Hepatic stellate cell (primary cell): Measurements from ENCODE around the gene RHBDD1.
A peak's percentile ranks its signal among the peaks of the same experiment; 100 is the strongest.

ENCODE experiments used
- DNase-seq: peaks from one replicate; pipeline ENCODE4 v3.0.0; 2011; ENCODE audit warnings: low spot score

The RHBDD1 gene

DNA sequence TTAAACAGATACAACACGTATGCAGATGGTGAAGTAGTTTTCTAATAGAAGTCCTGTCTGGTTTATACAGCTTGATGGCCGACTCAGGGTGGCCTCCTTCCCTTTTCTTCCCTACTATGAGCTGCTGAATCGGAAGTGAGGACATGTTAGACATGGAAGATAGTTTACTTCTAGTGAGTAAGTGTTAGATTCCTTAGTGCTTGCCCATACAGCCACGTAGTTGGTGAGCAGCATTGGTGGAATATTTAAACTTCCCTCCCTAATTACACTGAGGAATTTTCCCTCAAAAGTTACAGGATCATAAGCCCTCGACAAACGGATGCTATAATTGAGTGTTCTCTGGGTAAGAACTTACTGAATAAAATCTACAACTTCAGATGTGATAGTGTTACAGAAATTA lies 52.1 kb downstream of the RHBDD1 start:
- no peak for DNase-seq

DNA sequence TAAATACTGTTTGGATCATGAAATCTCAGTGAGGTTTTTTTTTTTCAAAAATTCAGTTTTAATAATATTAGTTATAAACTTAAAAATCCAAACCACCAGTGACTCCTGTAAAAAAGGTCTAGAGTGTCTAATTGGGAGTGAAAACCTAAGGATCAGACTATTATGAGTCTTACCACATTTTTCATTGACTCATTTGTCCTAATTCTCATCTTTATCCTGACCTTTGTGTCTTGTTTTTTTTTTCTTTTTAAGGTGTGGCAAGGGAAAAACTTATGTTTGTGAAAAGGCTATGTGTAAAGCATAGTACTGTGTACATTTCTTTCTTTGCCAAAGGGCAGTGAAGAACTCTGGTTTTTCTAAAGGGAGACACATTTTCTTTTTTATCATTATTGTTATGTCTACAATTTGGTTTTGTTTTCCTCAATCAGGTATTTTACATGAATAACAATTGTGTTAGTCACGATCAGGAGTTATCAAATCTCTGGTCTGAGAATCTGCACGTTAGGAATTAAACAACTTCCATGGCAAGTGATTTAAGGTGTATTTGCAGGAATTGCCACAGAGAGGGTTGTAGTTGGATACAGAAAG lies 52.6 kb downstream of the RHBDD1 start:
- DNase-seq = no peak

DNA sequence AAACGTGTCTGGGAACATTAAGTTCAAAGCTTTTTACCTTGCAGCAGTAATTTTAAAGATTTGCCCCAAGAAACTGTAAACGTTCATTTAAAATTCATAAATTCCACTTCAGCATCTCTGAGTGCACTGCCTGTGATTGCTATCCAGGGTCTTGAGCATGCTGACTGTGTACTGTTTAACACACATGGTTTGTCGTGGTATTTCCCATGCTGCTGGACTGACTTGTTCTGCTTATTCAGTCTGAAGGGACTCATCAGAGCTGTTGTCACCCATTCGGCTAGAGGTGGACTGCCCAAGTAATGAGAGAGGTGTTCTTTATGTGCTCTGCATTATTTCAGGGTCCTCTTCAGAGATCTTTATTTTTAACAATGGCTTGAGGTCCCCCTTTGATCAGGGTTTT lies 53.1 kb downstream of the RHBDD1 start:
- no peak for DNase-seq

DNA sequence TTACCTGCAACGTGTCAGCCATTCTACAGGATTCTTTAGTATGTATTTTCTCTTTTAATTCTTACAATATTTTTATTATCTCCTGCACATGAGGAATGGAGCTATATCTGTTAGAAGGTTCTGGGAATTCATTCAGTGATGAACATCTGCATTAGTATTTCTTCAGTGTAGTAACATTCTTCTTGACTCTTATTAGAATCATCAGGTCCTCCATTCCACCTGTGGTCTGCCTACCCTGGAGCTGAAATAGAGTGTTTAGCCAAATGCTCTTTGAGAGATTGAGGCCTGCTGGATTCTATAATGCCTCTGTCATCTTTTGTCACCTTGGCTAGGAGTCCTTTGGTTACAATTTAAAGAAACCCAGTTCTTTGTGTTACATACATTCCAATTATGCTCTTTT lies 54.4 kb downstream of the RHBDD1 start:
- no peak for DNase-seq

DNA sequence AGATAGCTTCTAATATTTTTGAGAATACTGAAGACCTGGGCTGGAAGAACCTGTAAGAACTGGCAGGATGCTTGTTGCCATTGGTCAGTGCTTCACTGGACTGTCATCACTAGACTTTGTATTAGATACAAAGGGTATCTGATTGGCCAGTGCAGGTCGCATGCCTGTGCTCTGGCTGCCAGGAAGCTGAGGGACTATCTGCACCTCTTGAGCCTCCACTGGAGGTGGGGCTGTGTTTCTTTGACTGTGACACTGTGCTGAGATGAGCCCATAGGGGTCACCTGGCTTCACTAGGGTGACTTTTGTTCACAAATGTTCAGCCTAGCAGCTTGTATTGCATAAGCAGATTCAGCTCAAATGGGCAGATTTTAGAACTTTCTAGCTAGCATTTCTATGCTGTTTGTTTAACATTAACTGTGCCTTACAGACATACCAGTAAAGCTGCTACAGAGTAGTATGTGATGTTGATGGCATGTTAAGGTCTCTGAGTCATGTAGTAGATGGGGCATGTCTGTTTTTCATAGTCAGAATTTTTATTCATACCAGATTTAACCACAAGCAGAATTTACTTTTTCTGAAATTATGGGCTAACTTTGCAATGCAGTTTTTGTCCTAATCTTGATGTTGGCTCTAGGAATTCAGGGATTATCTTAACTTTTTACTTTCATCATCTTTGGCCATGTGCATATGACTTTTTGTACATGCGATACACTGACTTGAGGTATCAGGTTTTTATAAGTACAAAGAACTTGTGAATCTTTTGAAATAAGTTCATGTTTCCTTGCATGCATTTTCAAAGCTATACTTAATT lies 56.1 kb downstream of the RHBDD1 start:
- DNase-seq = peak; percentile 75

DNA sequence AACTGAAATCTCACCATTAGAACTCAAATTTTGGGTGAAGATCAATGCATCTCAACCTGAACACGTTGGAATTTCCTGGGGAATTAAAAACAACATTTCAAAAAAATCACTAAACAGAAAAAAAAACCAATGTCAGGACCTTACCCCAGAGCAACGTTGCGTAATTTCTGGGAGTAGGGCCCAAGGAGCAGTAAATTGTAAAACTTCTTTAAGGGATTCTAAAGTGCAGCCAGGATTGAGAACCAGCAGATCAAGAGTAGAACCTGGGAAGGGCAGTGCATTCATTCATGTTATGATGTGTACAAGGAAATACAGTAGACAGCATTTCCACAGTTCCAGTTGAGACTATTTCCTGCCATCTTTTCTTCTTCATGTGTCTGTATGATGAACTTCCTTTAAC lies 56.9 kb downstream of the RHBDD1 start:
- no peak for DNase-seq

DNA sequence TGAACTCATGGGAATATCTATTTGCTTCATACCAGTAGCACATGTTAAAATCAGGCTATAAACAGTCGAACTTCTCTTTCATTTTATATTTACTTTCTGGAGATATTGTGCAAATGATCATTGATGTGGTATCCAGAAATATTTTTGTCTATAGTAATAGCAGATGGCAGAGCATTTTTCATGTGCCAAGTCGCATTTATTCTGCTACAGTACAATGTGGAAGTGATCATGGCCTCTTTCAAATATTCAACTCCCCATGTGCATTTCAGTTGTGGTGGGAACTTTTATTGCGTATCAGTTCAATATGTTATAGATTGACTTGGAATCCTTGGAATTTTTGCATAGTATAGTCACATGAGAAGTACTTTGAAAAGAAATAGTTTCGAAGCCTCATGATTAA lies 57.4 kb downstream of the RHBDD1 start:
- no peak for DNase-seq

DNA sequence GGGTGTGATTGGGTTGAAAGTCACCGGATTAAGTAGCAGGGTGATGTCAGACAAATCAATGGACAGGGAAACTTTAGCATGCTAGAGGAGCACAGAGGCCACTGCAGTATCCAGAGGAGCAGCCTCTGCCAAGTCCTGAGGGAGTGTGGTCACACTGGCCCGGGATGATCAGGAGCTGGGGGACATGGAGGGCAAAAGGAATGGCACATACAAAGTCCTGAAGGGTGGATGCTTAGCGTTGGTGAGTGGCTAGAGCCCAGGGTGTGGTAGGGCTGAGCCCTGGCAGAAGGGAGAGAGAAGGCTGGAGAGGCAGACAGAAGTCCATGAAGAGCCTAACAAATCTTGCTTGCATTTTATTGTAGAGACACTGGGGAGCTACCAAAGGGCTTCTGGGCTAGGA lies 58.9 kb downstream of the RHBDD1 start:
- no peak for DNase-seq

DNA sequence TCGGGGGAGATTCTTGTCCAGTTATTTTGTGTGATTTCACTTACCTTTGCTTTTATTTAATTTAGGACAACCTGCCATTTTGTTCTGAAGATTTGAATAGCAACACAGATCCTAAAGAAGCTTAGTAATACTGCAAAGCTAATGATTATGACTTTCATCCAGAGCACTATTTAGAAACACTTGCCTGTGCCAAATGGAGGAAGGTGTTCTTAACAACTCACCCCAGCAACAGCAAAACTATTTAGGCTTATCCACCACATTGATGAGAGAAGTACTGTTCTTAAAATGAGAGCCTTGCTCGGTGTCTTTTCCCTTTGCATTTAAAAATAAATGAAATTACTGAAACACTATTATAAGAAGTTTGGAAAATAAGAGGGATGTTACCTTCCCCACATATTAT lies 59.7 kb downstream of the RHBDD1 start:
- no peak for DNase-seq

DNA sequence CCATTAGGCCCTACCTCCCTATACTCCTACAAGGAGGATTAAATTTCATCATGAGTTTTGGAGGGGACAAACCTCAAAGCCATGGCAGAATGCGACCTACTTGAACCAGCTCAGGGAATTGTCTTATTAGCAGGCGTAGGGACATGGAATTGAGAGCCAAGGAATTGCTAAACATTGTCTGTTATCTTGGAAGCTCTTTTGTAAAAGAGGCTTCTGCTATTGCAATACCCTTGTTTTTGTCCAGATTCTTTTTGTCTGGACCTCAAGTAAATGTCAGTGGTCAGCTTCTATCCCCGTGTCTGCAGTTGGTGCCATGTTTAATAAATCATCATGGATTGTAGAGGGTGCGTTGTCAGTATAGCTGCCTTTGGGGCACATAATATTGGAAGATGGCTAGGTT lies 62.3 kb downstream of the RHBDD1 start:
- no peak for DNase-seq

DNA sequence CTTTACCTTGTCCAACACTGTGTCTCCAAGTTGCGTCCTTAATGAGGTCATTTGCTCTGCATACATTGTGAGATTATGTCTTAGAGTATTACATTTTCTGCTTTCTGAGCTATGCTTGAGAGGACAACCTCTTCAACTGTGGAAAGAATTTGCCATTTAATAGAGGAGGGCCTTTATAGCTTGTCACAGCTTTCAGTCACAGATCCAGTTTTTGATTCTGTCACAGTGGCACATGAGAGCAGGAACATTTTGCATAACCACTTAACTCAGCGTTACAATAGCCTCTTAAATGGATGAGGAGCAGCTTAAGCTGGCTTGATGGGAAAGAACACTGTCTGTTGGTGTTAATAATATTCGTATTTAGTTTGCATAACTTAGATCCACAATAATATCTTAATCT lies 63.0 kb downstream of the RHBDD1 start:
- DNase-seq = no peak

DNA sequence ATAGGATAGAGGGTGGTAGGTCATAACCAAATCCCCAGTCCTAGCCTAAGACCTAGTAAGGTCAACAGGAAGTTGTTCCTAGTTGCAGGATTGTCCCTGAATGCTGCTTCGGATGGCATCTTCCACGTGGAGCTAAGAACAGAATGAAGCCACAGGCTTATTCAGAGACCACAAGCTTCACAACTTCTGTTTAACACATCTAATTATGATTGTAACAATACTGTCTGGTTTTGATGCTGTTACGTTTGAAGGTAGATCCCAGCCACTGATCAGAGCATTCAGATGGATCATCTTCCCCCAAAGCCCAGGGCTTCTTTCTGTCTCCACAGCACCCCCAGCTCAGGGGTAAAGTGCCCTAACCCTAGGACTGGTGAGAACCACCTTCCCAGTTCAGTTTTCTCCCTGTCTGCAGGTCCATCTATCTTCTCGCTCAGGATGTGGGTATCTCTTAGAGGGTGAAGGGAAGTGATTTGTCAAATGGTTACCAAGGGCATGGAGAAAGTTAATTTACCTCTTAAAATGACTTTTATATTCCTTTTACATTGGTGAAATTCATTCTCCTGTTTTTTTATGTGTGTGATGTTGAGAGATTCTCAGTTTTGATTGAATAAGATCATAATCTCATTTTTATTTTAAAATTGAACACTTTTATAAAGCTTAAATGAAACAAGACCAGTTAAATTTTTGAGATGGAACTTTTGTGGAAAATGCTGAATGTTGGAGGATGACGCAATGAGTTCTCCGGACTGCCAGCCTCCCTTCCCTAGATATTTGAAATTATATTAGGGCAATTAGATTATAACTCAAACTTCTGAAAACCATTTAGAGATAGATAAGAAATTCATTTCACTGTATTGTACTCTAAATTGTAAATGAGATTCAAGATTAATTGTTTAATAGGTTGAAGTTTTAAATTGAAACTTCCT lies 66.5 kb downstream of the RHBDD1 start:
- no peak for DNase-seq

DNA sequence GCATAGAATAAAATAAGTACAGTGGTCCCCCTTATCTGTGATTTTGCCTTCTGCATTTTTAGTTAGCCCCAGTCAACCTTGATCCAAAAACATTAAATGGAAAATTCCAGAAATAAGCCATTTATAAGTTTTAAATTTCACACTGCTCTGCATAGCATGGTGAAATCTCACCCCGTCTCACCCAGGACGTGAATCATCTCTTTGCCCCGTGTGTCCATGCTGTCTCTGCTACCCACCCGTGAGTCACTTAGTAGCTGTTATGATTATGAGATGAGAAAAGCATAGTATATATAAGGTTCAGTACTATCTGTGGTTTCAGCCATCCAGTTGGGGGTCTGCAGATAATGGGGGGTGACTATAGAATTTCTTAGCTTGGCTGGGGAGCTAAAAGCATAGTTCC lies 67.3 kb downstream of the RHBDD1 start:
- DNase-seq = peak; percentile 72

DNA sequence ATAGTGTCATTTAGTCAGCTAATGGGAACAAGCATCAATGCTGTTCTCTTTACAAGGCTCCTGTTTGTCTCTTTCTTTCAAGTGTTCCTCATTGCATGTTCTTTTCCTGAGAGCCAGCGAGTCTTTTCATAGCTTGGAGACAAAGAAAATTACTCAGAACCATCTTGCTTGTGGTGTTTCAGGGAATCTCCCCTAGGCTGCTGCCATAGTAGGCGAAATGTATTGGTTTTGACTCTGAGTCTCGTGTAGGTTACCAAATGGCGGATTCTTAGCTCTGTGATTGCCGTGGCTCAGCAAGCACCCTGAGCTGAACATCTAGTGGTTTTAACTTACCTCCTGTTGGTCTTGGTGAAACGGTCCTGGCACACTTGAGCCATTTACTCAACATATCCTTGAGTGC lies 68.7 kb downstream of the RHBDD1 start:
- no peak for DNase-seq

DNA sequence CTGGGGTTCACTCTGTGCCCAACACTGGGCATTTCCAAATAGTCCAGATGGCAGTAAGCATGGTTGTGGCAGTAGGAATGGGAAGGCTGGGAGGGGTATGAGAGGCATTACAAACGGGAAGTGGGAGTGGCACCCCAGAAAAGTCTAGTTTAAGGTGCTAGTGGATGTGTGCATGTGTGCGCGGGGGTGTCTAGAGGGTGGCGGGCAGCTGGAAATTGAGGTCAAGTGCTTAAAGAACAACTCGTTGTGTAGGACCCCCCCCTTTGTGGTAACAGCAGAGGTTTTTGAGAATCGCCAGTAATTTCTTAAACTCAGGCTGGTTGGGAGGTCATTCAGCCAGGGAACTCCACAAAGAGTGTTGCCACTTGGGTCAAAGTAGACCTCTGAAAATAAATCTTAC lies 69.9 kb downstream of the RHBDD1 start:
- DNase-seq = no peak

DNA sequence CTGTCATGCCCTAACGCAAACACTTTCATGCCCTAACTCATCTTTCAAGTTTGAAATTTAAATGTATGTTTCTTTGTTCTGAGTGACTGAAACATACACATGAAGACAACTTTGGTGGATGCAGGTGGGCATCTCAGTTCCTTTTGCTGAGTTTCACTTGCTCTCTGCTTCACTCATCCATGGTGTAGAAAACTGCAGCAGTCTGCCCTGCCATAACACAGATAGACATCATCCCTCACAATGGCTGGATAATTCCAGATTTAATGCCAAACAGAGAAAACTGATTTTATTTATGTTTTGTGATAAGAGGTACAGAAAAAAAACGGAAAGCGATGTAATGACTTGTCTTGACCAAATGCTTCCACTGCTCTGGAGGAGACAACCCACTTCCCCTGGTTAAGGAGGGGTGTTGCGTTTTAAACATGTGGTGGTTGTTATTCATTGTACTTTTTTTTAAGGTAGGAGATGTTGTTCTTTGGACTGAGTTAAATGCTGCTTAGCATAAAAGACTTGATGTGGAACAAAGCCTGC lies 70.4 kb downstream of the RHBDD1 start:
- no peak for DNase-seq

DNA sequence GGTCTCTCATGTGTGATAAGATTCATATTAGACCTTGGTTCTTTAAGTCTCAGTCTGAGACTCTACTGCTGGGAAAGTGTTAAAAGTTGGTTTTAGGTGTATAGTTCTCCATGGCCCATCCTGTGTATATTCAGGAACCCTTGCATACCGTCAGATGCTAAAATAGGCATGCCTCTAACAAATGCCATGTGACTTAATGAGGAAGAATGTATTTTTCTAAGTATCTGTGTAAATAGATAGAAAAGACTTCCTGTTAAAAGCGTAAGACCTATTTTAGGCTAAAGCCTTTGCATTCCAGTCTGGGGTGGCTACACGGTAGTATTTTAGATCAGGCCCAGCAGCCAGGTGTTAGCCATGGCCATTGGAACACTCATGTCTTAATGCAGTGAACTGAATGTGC lies 73.3 kb downstream of the RHBDD1 start:
- DNase-seq = no peak

DNA sequence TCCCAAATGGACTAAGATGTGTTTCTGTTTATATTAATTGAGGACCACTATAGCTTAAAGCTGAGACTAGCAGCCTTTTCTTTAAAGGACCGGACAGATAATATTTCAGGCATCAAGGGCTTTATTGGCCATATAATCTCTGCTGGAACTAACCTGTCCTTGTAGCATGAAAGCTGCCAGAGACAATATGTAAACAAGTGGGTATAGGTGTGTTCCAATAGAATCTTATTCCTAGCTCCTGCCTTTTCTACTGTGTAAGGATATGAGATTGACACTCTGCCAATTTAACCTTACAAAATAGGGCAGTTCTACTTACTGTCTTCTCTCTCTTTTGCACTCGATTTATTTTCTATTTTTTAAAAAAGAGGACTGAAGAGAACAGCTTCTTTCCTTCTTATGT lies 74.0 kb downstream of the RHBDD1 start:
- no peak for DNase-seq

DNA sequence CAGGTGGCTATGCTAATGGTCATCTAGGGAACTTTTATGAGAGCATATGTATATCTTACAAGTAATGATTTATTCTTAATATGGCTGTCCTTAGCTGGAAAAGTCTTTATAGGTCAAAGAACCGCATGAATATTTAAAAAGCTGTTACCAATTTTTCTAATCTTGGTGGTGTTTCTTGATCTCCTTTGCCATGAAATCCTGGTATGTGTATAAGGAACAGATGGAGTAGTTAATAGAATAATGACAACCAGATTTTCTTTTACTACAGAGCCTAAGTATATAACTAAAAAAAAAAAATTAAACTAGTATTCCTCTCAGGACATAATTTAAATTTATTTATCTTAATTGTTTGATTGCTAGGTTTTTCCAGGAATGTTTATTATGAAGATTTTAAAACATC lies 74.5 kb downstream of the RHBDD1 start:
- DNase-seq = no peak

DNA sequence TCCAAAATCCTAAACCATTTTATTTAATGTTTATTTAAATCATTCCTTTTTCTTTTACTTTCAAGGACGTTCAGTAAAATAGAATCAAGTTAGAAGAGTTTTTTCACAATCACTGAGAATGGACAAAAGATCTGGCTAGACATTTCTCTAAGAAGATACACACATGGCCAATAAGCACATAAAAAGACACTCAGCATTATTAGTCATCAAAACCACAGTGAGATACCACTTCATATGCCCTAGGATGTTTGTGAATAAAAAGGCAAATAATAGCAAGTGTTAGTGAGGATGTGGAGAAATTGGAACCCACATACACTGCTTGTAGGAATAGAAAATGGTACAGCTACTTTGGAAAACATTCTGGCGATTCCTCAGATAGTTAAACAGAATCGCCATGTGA lies 76.1 kb downstream of the RHBDD1 start:
- no peak for DNase-seq

DNA sequence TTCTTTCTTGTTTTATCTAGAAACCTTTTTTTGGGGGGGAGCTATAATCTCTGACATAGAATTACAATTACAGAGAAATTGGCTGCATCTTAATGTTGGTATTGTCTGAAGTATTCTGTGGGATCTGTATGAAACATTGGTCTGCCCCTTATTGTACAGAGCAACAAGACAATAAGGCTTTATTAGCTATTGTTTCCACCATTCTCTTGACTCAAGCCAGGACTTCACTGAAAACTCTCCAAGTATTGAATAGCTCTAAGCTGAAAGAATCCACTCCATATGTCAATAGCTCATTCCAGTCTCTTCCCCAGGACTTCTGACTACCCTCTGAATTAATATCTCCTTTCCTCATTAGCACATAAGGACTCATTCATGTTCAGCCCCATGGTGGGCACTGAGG lies 77.8 kb downstream of the RHBDD1 start:
- DNase-seq = no peak

DNA sequence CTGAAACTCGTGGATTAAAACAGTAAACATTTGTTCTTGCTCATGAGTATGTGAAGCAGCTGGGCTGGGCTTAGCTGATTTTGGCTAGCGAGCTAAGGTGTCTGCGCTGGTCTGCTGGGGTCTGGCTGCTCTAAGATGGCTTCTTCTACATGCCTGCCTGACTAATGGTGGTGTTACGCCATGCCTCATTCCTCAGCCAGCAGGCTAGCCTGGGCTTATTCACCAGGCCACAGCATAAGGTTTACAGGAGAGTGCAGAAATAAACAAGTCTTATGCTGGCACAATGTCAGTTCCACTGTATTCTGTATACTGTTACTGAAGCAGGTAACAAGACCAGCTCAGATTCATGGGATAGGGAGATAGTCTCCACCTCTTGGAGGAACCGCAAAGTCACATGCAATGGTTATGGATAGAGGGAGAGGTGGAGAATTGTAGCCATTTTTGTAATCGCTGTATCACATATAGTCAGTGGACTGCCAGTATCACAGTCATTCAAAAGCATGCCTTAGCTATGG lies 80.0 kb downstream of the RHBDD1 start:
- no peak for DNase-seq

DNA sequence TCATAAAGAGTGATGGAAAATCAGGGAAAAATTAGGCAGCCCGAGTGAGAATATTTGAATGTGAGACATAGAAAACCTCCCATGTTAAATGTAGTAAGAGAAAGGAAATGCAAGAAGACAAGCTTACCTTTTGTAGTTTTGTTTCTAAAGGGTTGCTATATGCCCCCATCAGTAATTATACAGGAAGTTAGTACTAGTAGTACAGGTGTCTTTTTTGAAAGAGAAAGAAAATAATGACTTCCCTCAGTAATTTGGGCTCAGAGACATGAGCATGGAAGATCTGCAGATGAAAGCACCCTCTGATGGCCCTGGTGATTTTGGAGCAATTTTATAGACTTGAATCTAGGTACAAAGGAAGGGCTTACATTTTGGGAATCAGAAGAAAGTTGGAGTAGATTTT lies 80.8 kb downstream of the RHBDD1 start:
- no peak for DNase-seq
